HG03354 (cell line): Measurements from ENCODE around the gene AGPAT2.

ENCODE experiments used
- ATAC-seq: cut with Tn5 transposase; IDR thresholded peaks from one replicate; pipeline ENCODE4 v1.9.1; 2021; ENCODE audit warnings: mild to moderate bottlenecking; ENCODE audit not compliant: unreplicated experiment, poor library complexity, severe bottlenecking

The AGPAT2 gene

GRCh38 chr9:136691316-136692184 lies 4.3 kb upstream of the AGPAT2 start:
- no peak for ATAC-seq

- no peak for ATAC-seq
Measured at GRCh38 chr9:136690806-136691261, 3.6 kb upstream of the AGPAT2 start.

GRCh38 chr9:136690104-136690805 lies 3.0 kb upstream of the AGPAT2 start:
- no peak for ATAC-seq

DNA sequence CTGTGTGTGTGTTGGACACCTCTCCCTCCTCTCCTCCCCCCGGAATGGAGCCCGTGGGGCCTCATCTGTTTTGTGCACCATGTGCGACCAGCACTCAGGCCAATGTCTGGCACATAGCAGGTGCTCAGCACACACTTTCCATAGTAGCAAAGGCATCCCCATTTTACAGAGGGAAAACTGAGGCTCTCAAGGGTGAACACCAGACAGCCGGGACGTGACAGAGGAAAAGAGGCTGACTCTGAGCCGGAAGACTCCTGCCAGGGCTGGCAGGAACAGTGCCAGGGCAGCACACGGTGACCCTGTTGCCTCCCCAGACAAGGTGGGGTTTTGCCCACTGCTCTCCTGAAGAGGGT lies 1.8 kb upstream of the AGPAT2 start:
- ATAC-seq = no peak

- ATAC-seq = no peak
Measured at GRCh38 chr9:136688274-136689107, 1.2 kb upstream of the AGPAT2 start.

DNA sequence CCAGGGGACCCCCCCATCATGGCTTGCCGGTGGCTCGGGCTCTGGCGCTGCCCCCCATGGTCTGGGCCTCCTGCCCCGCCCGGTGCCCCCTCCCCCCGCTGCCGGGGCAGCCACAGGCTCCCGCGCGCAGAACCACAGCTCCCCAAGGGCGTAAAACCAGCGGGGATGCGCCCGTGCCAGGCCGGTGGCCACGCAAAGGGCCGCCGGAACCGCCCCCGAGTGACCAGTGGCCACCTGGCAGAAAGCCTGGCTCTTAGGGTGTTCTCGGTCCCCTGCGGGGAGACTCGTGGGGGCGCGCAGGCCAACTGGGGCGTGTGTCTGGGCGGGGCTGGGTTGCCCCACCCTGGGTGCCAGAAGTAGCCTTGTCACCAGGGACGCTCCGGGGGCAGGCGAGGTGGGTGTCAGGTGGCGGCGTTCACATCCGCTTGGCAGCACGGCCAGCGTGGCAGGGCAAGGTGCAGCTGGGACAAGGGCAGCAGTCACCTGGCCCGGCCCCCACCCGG lies 515 bp upstream of the AGPAT2 start:
- ATAC-seq = no peak

- no peak for ATAC-seq
Measured at GRCh38 chr9:136686534-136686793, 793 bp downstream of the AGPAT2 start.

DNA sequence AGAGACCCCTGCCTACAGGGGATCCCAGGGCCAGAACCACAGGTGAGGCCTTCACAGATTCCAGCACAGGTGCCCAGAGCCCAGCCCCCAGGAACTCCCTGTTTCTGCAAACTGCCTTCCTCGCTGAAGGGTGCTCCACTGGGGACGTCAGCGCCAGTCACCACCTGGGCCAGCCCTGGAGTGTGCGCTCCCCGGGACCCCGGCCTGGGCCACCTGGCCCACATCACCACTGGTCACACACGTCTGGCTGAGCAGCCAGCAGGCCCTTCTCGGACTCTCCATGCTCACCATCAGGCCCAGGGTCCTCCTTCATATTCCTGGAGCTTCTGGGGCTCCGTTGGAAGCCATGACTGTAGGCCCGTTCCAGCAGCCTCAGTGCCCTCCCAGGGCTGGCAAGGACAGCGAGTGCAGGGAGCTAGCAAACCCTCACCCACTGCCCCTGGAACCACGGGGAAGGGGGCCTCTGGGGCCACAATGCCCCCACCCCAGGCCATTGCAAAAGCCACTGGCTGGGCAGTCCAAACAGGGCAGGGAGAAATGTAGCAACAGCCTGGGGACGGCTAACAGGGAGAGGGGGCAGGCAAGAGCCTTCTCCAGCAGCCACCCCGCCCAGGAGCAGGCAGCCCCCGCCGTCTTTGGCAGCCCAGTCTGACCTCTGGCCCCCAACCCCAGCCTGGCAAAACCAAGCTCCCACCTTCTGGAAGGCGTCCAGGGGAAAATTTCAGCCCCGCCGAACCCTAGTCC lies 1.3 kb downstream of the AGPAT2 start:
- ATAC-seq = no peak

DNA sequence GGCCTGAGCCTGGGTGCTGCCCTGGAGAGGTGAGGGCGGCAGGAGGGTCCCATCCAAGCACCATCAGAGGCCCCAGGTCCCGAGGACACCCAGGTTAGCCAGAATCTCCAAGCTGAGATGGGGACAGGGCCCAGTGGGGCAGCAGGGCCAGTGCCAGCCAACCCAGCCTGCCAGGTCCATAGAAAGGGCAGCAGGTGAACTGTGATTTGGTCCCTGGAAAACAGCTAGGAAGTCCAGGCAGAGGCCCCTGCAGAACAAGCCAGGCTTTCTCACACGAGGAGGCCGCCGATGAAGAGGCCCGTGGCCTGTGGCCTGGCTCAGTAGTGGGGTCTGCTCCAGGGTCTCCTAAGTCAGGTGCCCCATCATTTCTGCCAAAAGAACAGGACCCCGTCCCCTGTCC lies 2.0 kb downstream of the AGPAT2 start:
- no peak for ATAC-seq

- no peak for ATAC-seq
Measured at GRCh38 chr9:136684799-136685198, 2.5 kb downstream of the AGPAT2 start.

- ATAC-seq = no peak
Measured at GRCh38 chr9:136684339-136684738, 2.9 kb downstream of the AGPAT2 start.

- no peak for ATAC-seq
Measured at GRCh38 chr9:136683755-136684154, 3.5 kb downstream of the AGPAT2 start.

- no peak for ATAC-seq
Measured at GRCh38 chr9:136683173-136683745, 4.0 kb downstream of the AGPAT2 start.

- ATAC-seq = no peak
Measured at GRCh38 chr9:136682710-136683109, 4.5 kb downstream of the AGPAT2 start.

DNA sequence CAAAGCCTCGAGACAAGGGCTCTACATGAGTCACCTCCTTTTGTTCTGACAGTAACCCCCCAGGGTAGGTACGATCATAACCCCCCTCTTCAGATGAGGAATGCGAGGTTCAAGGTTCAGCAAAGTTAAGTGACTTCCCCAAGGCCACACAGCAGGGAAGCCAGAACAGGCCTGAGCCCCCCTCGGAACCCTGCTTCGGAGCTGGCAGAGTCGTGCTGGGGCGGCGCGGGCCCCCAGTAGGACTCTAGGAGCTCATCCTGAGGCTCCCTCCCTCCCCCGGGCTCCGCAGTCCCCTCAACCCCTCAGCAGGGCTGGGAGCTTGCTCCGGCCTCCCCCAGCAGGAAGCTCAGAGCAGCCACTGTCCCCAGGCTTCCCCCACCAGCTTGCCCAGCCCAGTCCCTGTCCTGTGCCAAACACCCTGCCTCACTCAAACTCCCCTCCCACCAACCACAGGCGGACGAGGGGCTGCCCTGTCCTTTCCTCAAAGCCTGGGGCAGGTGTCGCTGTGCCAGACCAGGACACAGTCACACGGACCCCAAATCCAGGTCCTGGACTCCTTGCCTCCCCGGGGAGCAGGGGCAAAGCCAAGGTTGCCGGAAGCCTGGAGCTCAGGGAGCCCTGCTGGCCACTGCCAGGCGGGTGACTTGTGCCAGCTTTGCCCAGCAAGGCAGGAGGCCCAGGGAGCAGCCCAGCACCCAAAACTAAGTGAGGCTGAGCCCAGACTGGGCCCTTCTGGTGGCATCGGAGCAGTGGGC lies 5.1 kb downstream of the AGPAT2 start:
- no peak for ATAC-seq

DNA sequence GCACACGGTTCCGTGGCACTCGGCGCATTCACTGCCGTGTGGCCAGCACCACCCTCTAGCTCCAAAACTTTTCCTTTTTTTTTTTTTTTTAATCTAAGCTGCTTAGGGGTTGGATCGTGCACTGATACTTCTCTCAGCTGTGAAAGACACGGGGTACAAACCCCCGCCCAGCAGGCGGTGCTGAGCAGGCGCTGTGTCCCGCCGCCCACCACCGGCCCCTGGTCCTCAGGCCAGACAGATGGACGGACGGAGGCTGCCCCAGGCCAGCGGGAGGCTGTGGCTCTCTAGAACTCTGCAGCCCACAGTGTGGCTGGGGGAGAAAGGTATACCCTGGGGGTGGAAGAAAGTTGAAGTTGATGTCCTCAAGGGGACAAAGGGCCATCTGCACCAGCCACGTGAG lies 6.2 kb downstream of the AGPAT2 start:
- ATAC-seq = no peak

DNA sequence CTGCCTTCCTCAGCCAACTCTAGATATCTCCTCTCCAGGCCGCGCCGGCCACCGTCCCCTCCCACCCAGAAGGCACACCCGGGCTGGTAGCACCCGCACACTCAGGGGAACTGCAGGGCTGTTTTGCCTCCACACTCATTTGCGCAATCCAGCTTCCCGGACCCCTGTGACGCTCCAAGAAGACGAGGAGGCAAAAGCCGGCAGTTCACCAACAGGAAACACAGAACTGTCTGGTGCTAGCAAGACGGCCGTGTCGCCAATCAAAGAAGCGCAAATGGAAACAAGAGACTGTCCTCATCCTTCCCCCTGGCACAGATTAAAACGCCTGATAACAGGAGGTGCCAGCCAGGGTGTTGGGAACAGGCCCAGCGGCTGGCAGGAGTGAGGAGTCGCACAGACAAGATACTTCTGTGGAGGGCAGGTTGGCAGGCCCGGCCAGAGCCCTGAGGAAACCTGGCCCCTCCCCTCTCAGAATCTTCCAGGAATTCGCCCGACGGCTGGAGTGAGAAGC lies 7.8 kb downstream of the AGPAT2 start:
- no peak for ATAC-seq

DNA sequence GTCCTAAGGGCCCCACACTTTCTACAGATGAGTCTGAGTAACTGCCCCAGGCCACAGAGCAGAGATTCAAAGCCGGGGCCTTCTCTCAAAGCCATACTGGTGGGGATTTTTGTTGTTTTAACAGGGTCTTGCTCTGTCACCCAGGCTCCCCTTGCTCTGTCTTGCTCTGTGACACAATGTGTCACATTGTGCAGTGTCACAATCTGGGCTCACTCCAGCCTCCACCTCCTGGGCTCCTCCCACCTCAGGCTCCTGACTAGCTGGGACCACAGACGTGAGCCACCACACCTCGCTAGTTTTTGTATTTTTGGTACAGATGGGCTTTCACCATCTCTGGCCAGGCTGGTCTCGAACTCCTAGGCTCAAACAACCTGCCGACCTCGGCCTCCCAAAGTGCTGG lies 8.6 kb downstream of the AGPAT2 start:
- no peak for ATAC-seq

DNA sequence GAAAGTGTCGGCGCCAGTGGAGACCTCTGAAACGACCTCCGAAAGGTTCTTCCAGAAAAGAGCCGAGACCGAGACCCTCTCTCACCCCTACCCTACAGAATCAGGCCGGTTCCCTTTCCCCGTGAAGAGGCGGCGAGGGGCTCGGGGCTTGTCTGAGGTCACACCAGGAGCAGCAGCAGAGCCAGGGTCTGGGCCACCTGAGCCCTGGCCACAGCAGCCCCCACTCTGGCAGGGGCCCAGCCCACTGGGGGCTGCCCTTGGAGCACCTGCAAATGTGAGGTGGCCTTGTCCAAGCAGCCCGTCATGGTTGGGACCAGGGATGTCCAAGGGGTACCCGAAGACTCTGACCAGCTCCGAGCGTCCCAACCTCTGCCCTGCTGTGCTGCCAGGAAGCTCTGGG lies 9.2 kb downstream of the AGPAT2 start:
- ATAC-seq = no peak
